ENCODE results near the gene NNT.

GRCh38 chr5:43570450-43571158 is 32.4 kb upstream of the NNT start:
- TF ChIP-seq POLR2A (IDR thresholded peaks at IDR 0.05) (no peak), CTCF (IDR thresholded peaks at IDR 0.05) (no peak)

Measured in heart left ventricle (tissue), 13 donors.